ENCODE results near the gene PARD3B. TPM values are rescaled to one million over a fixed set of nuclear protein-coding genes. Genes with fewer than 3 reads are reported as not detected.

Gene PARD3B
- total RNA-seq, 4 donors from 2014 or later = 21.8 to 85.6 (median 36.1) TPM

DNA sequence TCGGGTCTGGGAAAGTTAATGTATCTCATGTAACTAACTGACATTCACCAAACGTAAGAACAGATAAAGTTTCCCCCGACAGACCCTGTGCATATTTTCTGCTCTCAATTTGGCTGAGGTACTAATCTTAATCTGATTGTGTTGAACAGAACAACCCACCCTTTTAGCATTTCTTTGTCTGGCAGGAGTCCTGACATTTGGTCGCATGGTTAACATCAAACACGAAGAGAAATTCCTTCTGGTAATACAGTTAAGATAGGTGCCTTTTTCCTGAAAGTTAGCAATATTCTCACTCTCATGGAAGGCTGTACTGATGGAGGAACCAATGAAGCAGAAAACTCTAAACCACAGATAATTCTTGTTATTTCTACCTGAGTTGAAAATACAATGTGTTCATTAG, 520.8 kb downstream of the PARD3B start:
- no peak overlapping the region for H3K4me3 ChIP-seq
- H3K4me1 ChIP-seq = no peaks in the 10 kb centered on the region
- H3K27me3 ChIP-seq = no peaks in the 10 kb centered on the region
- DNase-seq = no peak
- H3K27ac ChIP-seq = no peak overlapping the region
- no peaks in the 10 kb centered on the region for H3K9me3 ChIP-seq
- no peaks in the 10 kb centered on the region for H3K36me3 ChIP-seq
- intact Hi-C loops (cut with DNase I; ENCODE audit: low total_unique reads) = no loop called here
- TF ChIP-seq CTCF (IDR thresholded peaks at IDR 0.05) (no peak), POLR2A (IDR thresholded peaks at IDR 0.05) (no peak)

GRCh38 chr2:205069928-205070327, 524.7 kb downstream of the PARD3B start:
- Histone ChIP-seq H3K27me3 (no peaks in the 10 kb centered on the region), H3K27ac (no peak overlapping the region), H3K9me3 (no peaks in the 10 kb centered on the region), H3K4me3 (no peak overlapping the region), H3K4me1 (no peaks in the 10 kb centered on the region), H3K36me3 (no peaks in the 10 kb centered on the region)
- no peak for TF ChIP-seq CTCF (IDR thresholded peaks at IDR 0.05)
- TF ChIP-seq POLR2A (IDR thresholded peaks at IDR 0.05) = no peak
- DNase-seq = no peak
- intact Hi-C loops (cut with DNase I; ENCODE audit: low total_unique reads) = no loop called here

DNA sequence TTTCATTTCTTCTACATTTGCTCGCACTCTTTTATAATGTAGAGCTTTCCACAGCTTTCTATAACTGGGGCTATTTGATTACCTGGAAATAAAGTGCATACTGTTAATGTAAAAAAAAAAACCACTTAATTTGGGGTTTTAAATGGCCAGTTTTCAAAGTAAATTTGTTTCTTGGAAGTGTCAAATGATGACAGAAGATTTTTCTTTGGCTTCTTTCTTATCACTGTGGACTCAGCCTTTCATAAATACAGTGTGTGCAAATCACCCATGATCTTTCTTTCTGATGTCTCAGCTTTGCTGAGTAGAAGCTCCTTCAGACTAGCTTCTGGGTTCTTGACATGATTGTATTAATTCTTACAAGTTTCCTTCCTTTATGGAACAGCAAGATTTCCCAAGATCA, 525.6 kb downstream of the PARD3B start:
- no peaks in the 10 kb centered on the region for H3K9me3 ChIP-seq
- no peak for DNase-seq
- no peak overlapping the region for H3K4me3 ChIP-seq
- no peaks in the 10 kb centered on the region for H3K27me3 ChIP-seq
- H3K27ac ChIP-seq = no peak overlapping the region
- TF ChIP-seq POLR2A (IDR thresholded peaks at IDR 0.05) (no peak), CTCF (IDR thresholded peaks at IDR 0.05) (no peak)
- H3K36me3 ChIP-seq = no peaks in the 10 kb centered on the region
- intact Hi-C loops (cut with DNase I; ENCODE audit: low total_unique reads) = no loop called here
- H3K4me1 ChIP-seq = no peaks in the 10 kb centered on the region

GRCh38 chr2:205073433-205074020, 528.3 kb downstream of the PARD3B start:
- H3K27me3 ChIP-seq = no peaks in the 10 kb centered on the region
- intact Hi-C loops (cut with DNase I; ENCODE audit: low total_unique reads) = no loop called here
- H3K4me3 ChIP-seq = no peak overlapping the region
- TF ChIP-seq CTCF (IDR thresholded peaks at IDR 0.05) (no peak), POLR2A (IDR thresholded peaks at IDR 0.05) (no peak)
- no peaks in the 10 kb centered on the region for H3K4me1 ChIP-seq
- no peak for DNase-seq
- H3K36me3 ChIP-seq = no peaks in the 10 kb centered on the region
- H3K27ac ChIP-seq = no peak overlapping the region
- no peaks in the 10 kb centered on the region for H3K9me3 ChIP-seq

DNA sequence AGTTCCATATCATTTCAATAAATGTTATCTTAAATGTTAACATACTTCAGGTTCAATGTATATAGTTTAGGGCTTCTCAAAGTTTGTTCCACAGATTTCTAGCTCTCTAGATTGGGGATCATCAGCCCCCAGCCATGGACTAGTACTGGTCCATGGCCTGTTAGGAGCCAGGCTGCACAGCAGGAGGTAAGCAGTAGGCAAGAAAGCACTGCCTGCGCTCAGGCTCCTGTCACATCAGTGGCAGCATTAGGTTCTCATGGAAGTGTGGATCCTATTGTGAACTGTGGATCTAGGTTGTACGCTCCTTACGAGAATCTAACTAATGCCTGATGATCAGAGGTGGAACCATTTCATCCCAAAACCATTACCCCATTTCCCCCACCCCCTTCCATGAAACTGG, 531.1 kb downstream of the PARD3B start:
- H3K36me3 ChIP-seq = no peaks in the 10 kb centered on the region
- no peaks in the 10 kb centered on the region for H3K27me3 ChIP-seq
- H3K4me3 ChIP-seq = no peak overlapping the region
- DNase-seq = no peak
- H3K27ac ChIP-seq = no peak overlapping the region
- no peaks in the 10 kb centered on the region for H3K9me3 ChIP-seq
- no peaks in the 10 kb centered on the region for H3K4me1 ChIP-seq
- TF ChIP-seq CTCF (IDR thresholded peaks at IDR 0.05) (no peak), POLR2A (IDR thresholded peaks at IDR 0.05) (no peak)
- intact Hi-C loops (cut with DNase I; ENCODE audit: low total_unique reads) = no loop called here
